Suprapubic skin (tissue), 4 donors: ENCODE data around the gene ANXA8L1. TPM values are rescaled to one million over a fixed set of nuclear protein-coding genes. Genes with fewer than 3 reads are reported as not detected.
A peak's percentile ranks its signal among the peaks of the same experiment; 100 is the strongest.
"Not testable (repeated sequence)": the region's sequence is repeated elsewhere in the genome, so short reads cannot be mapped to it uniquely, and the experiment has no call there.

Experiments used
- DNase-seq, 2 donors: peaks; one replicate each; pipeline ENCODE4 v3.0.0-alpha.2; 2019; ENCODE audit warnings: low spot score in 2 of 2
- H3K27ac ChIP-seq: fragments of 200-600 bp; sonication (generic); one replicate; pipeline ENCODE4 v1.5.1; 2019
- H3K27me3 ChIP-seq: fragments of 200-600 bp; sonication (generic); one replicate; pipeline ENCODE4 v1.5.1; 2019
- H3K36me3 ChIP-seq: fragments of 200-600 bp; sonication (generic); one replicate; pipeline ENCODE4 v1.5.1; 2019
- H3K4me1 ChIP-seq: fragments of 200-600 bp; sonication (generic); one replicate; pipeline ENCODE4 v1.5.1; 2019
- H3K4me3 ChIP-seq: fragments of 200-600 bp; sonication (generic); one replicate; pipeline ENCODE4 v1.5.1; 2019; ENCODE audit warnings: mild to moderate bottlenecking
- H3K9me3 ChIP-seq: fragments of 200-600 bp; sonication (generic); one replicate; pipeline ENCODE4 v1.5.1; 2019
- WGBS: methylation state at CpG from one replicate; pipeline ENCODE4 v1.1.5; 2018; 5-methylcytosine and 5-hydroxymethylcytosine counted together
- total RNA-seq, 4 donors: library from RNA; depleted of rRNA; stranded (reverse); fragments of >200 nt; gene quantifications; one replicate each; pipeline ENCODE4 v1.1.0, GENCODE V29; 2016

ANXA8L1 gene
- total RNA-seq, 4 donors from 2014 or later: 263 to 396 (median 341) TPM

GRCh38 chr10:46386694-46387093 lies 11.1 kb downstream of the ANXA8L1 start:
- H3K4me1 ChIP-seq, H3K27ac ChIP-seq, H3K27me3 ChIP-seq, H3K9me3 ChIP-seq, DNase-seq, H3K36me3 ChIP-seq, H3K4me3 ChIP-seq: not testable (repeated sequence)
- no CpG with 5 or more reads among the region's 4 CpGs for WGBS

GRCh38 chr10:46387309-46387902 lies 11.8 kb downstream of the ANXA8L1 start:
- H3K9me3 ChIP-seq, H3K27me3 ChIP-seq, H3K4me1 ChIP-seq, DNase-seq, H3K36me3 ChIP-seq, H3K4me3 ChIP-seq, H3K27ac ChIP-seq: not testable (repeated sequence)
- no CpG with 5 or more reads among the region's 11 CpGs for WGBS

DNA sequence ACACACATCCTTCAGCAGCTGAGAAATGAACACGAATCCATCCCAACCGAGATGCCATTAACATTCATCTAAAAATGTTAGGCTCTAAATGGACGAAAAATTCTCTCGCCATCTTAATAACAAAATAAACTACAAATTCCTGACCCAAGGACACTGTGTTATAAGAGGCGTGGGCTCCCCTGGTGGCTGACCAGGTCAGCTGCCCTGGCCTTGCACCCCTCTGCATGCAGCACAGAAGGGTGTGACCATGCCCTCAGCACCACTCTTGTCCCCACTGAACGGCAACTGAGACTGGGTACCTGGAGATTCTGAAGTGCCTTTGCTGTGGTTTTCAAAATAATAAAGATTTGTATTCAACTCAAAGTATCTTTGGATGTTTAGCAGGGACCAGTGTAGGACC lies 15.8 kb downstream of the ANXA8L1 start:
- H3K36me3 ChIP-seq, H3K27ac ChIP-seq, H3K4me3 ChIP-seq, DNase-seq, H3K4me1 ChIP-seq, H3K27me3 ChIP-seq, H3K9me3 ChIP-seq: not testable (repeated sequence)
- WGBS: no CpG with 5 or more reads among the region's 6 CpGs

GRCh38 chr10:46396441-46397279 lies 21.1 kb downstream of the ANXA8L1 start:
- DNase-seq, H3K36me3 ChIP-seq, H3K4me1 ChIP-seq, H3K27me3 ChIP-seq, H3K4me3 ChIP-seq, H3K9me3 ChIP-seq, H3K27ac ChIP-seq: not testable (repeated sequence)
- WGBS: 53% methylated on average over 7 of the region's 8 CpGs

DNA sequence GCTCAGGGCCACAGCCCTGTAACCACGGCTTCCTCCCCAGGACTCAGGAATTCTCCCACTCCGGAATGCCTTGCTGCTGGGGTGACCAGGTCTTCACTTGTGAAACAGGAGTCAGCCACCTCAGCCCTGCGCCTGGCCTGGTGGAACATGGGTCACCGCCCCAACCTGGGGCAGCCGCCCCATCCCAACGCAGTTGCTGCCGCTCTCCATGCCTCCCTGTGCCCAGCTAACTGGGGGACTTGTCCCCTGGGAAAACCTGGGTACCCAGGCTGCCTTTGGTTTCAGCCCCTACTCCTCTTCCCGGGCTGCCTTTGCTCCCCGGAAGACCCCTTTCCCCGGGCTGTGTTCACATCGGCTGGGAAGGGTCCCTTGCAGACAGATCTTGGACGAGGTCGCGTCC lies 22.2 kb downstream of the ANXA8L1 start:
- H3K27ac ChIP-seq, H3K27me3 ChIP-seq, H3K9me3 ChIP-seq, H3K4me3 ChIP-seq, H3K36me3 ChIP-seq, H3K4me1 ChIP-seq, DNase-seq: not testable (repeated sequence)
- 13% methylated on average over 4 of the region's 14 CpGs for WGBS

DNA sequence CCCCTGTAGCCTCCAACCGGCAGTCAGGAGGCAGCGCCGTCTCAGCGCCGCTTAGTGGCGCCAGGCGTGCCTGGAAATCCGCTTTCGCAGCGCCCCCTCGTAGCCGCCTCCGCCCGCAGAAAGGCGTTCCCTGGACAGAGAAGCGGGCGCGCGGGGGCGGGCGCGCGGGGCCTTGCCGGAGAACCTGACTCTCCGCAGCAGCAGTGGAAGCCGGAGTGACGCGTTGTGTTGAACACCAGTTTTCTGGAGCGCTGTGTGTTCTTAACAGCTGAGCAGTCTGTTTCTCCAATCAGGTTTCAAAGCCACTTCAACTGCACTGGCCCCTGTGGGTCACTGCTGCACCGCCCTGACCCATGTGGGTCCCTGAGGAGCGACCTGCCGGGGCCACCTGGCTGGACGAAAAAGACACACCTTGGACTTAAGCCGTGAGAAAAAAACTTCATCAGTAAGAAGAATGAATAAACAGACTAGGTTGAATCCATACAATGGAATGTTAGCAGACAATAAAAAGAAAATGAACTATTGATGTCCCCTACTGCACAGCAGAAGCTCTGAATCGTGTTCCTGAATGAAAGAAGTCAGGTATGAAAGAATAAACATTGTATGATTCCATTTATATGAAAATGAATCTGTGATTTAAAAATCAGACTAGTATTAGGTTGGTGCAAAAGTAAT lies 22.8 kb downstream of the ANXA8L1 start:
- H3K27ac ChIP-seq: peak overlapping the region; percentile 82
- H3K27me3 ChIP-seq, DNase-seq, H3K9me3 ChIP-seq, H3K4me1 ChIP-seq, H3K36me3 ChIP-seq: not testable (repeated sequence)
- WGBS: 5% methylated on average over 6 of the region's 35 CpGs
- H3K4me3 ChIP-seq: peak overlapping the region; percentile 45

DNA sequence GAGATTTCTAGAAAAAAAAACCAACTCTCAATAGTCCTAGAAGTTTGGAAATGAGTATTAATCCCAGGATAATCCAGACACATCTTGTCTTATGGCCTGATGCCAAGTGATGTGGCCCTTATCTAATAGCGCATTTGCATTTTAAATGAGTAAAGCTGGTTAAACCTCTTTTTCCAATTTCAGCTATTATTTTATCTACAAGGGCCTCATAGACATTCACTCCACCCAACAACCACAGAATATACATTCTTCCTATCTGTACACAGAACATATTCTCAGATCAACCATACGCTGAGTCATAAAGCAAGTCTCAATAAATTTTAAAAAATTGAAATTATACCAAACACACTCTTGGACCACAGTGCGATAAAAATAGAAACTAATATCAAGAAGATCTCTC lies 34.0 kb downstream of the ANXA8L1 start:
- H3K36me3 ChIP-seq, H3K27ac ChIP-seq, DNase-seq, H3K9me3 ChIP-seq, H3K27me3 ChIP-seq, H3K4me3 ChIP-seq, H3K4me1 ChIP-seq: not testable (repeated sequence)
- WGBS: 79% methylated on average over 3 of the region's 3 CpGs

- H3K36me3 ChIP-seq, H3K9me3 ChIP-seq, DNase-seq: not testable (repeated sequence)
Measured at GRCh38 chr10:46411123-46411522, 35.5 kb downstream of the ANXA8L1 start.

DNA sequence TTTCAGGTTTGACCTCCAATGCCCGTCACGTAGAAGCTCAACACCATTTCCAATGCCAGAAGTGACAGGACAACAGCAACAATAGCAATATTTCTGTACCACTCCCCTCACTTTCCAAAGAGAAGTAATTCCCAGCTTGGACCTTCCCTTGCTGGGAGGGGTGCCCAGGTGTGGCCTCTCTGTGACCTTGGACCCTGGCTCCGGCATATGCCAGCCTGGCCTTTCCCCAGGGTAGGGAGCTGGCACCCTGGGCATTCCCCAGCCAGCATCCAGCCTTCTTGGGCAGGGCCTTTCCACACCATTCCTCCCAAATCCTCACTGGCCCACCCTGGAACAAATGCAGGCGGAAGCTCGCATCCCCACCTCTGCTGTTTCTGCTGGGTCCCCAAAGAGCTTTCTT lies 37.1 kb downstream of the ANXA8L1 start:
- not testable (repeated sequence) for H3K9me3 ChIP-seq, DNase-seq
- WGBS: no CpG with 5 or more reads among the region's 5 CpGs

More at GRCh38 chr10:46411123-46411522, 35.5 kb downstream of the ANXA8L1 start:
- not testable (repeated sequence) for H3K4me1 ChIP-seq, H3K4me3 ChIP-seq, H3K27me3 ChIP-seq, H3K27ac ChIP-seq

GRCh38 chr10:46415291-46415690 lies 39.7 kb downstream of the ANXA8L1 start:
- not testable (repeated sequence) for H3K27me3 ChIP-seq, H3K4me3 ChIP-seq, DNase-seq, H3K4me1 ChIP-seq, H3K9me3 ChIP-seq, H3K27ac ChIP-seq, H3K36me3 ChIP-seq
- WGBS: 85% methylated on average over 6 of the region's 6 CpGs

More for the DNA sequence above, 37.1 kb downstream of the ANXA8L1 start:
- H3K4me3 ChIP-seq, H3K36me3 ChIP-seq, H3K4me1 ChIP-seq, H3K27ac ChIP-seq, H3K27me3 ChIP-seq: not testable (repeated sequence)

DNA sequence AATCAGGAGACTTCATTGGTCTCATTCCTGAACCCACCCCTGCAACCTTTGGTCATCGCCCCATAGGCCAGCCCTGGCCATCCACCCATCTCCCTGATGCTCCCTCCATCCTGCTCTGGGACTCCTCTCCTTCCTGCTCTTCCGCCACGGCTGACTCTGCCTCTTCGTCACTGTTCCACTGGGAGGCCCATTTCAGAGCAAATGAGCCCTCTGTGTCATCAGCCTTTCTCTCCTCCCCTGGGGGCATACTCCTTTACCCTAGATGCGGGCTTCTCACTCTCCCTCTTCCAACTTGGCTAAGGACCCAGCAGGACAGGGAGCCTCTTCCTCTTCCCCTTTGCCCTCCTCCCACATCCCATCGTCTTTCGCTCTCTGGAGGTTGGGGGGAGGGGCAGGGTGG lies 42.7 kb downstream of the ANXA8L1 start:
- not testable (repeated sequence) for H3K9me3 ChIP-seq, H3K4me1 ChIP-seq, H3K4me3 ChIP-seq, H3K27ac ChIP-seq, DNase-seq, H3K27me3 ChIP-seq, H3K36me3 ChIP-seq
- WGBS: 65% methylated on average over 4 of the region's 7 CpGs

- H3K27ac ChIP-seq, H3K4me1 ChIP-seq, H3K27me3 ChIP-seq, H3K9me3 ChIP-seq, H3K4me3 ChIP-seq, DNase-seq, H3K36me3 ChIP-seq: not testable (repeated sequence)
- no CpG with 5 or more reads among the region's 13 CpGs for WGBS
Measured at GRCh38 chr10:46419570-46420379, 44.2 kb downstream of the ANXA8L1 start.

- not testable (repeated sequence) for H3K27ac ChIP-seq, H3K9me3 ChIP-seq, H3K36me3 ChIP-seq, H3K4me3 ChIP-seq, DNase-seq, H3K27me3 ChIP-seq, H3K4me1 ChIP-seq
- no CpG with 5 or more reads among the region's 2 CpGs for WGBS
Measured at GRCh38 chr10:46423550-46423949, 48.0 kb downstream of the ANXA8L1 start.
